DOHH2 (cell line): ENCODE results near the gene OLFML1.

ENCODE experiments used
- H3F3A ChIP-seq: fragments of 200-600 bp; sonication (generic), shearing (Covaris generic); 2 replicates; pipeline ENCODE4 v1.6.0; 2016; ENCODE audit warnings: antibody characterized with exemption, mild to moderate bottlenecking; ENCODE audit not compliant: control insufficient read depth, insufficient read depth
- H3K27ac ChIP-seq: fragments of 200-600 bp; sonication (generic); 2 replicates; pipeline ENCODE4 v1.5.1; 2014; ENCODE audit warnings: low read depth, mild to moderate bottlenecking, low read length, moderate library complexity
- H3K27me3 ChIP-seq: fragments of 200-600 bp; sonication (generic); 2 replicates; pipeline ENCODE4 v1.6.1; 2014; ENCODE audit warnings: mild to moderate bottlenecking, low read length, mixed read lengths; ENCODE audit not compliant: control insufficient read depth
- H3K36me3 ChIP-seq: fragments of 200-600 bp; sonication (generic); 2 replicates; pipeline ENCODE4 v1.6.1; 2014; ENCODE audit warnings: mild to moderate bottlenecking, low read length, moderate library complexity, mixed read lengths; ENCODE audit not compliant: control insufficient read depth
- H3K4me1 ChIP-seq: fragments of 200-600 bp; sonication (generic); 2 replicates; pipeline ENCODE4 v1.6.1; 2014; ENCODE audit warnings: mild to moderate bottlenecking, low read length, mixed read lengths; ENCODE audit not compliant: control insufficient read depth
- H3K4me2 ChIP-seq: fragments of 200-600 bp; sonication (generic); 2 replicates; pipeline ENCODE4 v1.6.0; 2014; ENCODE audit warnings: mild to moderate bottlenecking, low read length, moderate library complexity
- H3K4me3 ChIP-seq: fragments of 200-600 bp; sonication (generic); 2 replicates; pipeline ENCODE4 v1.5.1; 2014; ENCODE audit warnings: mild to moderate bottlenecking, low read length, mixed read lengths
- H3K79me2 ChIP-seq: fragments of 200-600 bp; sonication (generic); 2 replicates; pipeline ENCODE4 v1.6.1; 2014; ENCODE audit warnings: mild to moderate bottlenecking, low read length, mixed read lengths; ENCODE audit not compliant: control insufficient read depth
- H3K9me2 ChIP-seq: fragments of 200-600 bp; sonication (generic); replicated peaks from 2 replicates; pipeline ENCODE4 v1.6.1; 2014; ENCODE audit warnings: mild to moderate bottlenecking, low read length, mixed read lengths; ENCODE audit not compliant: control insufficient read depth
- H3K9me3 ChIP-seq: fragments of 200-600 bp; sonication (generic); 2 replicates; pipeline ENCODE4 v1.6.1; 2014; ENCODE audit warnings: antibody characterized with exemption, low read length, mixed read lengths; ENCODE audit not compliant: control insufficient read depth, insufficient read depth
- H4K20me1 ChIP-seq: fragments of 200-600 bp; sonication (generic); 2 replicates; pipeline ENCODE4 v1.6.0; 2014; ENCODE audit warnings: low read depth, mild to moderate bottlenecking, antibody characterized with exemption, low read length, moderate library complexity; ENCODE audit not compliant: control insufficient read depth, insufficient read depth
- EZH2phosphoT487 ChIP-seq: fragments of 200-600 bp; sonication (generic); IDR thresholded peaks from 2 replicates; pipeline ENCODE4 v1.6.1; 2017; ENCODE audit warnings: borderline replicate concordance, mild to moderate bottlenecking, antibody characterized with exemption, low read length, moderate library complexity, mixed read lengths
- TF ChIP-seq, protein P1 (sequence below): fragments of 200-600 bp; sonication (generic); IDR thresholded peaks from one replicate; pipeline ENCODE4 v1.5.1; 2014; ENCODE audit warnings: antibody characterized with exemption, mild to moderate bottlenecking, low read depth, low read length; ENCODE audit not compliant: poor library complexity, severe bottlenecking

The OLFML1 gene

DNA sequence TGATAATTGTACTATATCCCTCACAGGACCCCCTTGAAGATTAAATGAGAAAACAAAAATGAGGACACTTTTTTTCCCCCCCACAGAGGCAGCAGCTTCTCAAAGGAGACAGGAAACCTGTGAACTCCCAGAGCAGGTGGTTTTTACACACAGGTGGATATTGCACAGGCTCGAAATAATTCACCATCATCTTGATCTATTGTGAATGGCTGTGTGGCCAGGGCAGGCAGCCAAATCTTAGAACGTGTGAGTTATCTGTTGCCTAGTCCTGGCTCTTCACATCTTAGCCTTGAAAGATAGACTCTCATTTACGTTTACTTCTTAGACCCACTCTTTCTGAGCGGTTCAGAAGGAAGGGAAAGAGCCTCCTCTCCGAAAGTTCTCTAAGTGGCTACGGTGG, 52.0 kb downstream of the OLFML1 start:
- Histone ChIP-seq H3K27ac (no peak overlapping the region), H3K36me3 (no peaks in the 10 kb centered on the region; the same call in 1 of the 2 replicates), H3F3A (no peaks in the 10 kb centered on the region), H3K4me1 (peaks cover 22% of the 10 kb centered on the region), H3K4me3 (no peak overlapping the region), H3K79me2 (peaks cover 16% of the 10 kb centered on the region), H4K20me1 (peaks cover 3% of the 10 kb centered on the region; the same call in 1 of the 2 replicates), H3K9me3 (no peaks in the 10 kb centered on the region), H3K27me3 (no peaks in the 10 kb centered on the region), H3K9me2 (no peaks in the 10 kb centered on the region), H3K4me2 (no peak overlapping the region)
- no peak for TF ChIP-seq EZH2phosphoT487
- TF ChIP-seq, protein P1, sequence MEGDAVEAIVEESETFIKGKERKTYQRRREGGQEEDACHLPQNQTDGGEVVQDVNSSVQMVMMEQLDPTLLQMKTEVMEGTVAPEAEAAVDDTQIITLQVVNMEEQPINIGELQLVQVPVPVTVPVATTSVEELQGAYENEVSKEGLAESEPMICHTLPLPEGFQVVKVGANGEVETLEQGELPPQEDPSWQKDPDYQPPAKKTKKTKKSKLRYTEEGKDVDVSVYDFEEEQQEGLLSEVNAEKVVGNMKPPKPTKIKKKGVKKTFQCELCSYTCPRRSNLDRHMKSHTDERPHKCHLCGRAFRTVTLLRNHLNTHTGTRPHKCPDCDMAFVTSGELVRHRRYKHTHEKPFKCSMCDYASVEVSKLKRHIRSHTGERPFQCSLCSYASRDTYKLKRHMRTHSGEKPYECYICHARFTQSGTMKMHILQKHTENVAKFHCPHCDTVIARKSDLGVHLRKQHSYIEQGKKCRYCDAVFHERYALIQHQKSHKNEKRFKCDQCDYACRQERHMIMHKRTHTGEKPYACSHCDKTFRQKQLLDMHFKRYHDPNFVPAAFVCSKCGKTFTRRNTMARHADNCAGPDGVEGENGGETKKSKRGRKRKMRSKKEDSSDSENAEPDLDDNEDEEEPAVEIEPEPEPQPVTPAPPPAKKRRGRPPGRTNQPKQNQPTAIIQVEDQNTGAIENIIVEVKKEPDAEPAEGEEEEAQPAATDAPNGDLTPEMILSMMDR, result no peak

DNA sequence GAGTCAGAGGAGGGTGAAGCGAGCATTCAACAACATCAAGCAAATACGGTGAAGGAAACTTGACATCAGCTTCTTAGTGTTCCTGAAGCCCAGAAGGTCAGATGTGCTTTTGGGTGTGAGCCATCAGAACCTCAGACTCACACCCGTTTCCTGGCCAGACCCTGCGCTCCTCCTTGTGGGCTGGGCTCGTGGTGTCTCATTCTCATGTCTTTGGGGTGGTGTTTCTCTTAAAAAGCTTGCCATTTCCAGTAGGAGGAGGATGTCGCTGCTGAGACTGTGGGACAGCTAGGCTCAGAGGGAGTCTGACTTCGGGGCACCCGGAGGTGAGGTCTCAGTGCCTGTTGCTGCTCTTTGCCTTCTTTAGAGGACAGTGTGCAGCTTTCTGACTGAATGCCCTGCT, 52.7 kb downstream of the OLFML1 start:
- H3K27me3 ChIP-seq, result no peaks in the 10 kb centered on the region
- peaks cover 22% of the 10 kb centered on the region for H3K4me1 ChIP-seq
- H3K36me3 ChIP-seq, result no peaks in the 10 kb centered on the region; the same call in 1 of the 2 replicates
- no peaks in the 10 kb centered on the region for H3K9me3 ChIP-seq
- H3K27ac ChIP-seq, result no peak overlapping the region
- TF ChIP-seq, protein P1, result no peak
- no peak for TF ChIP-seq EZH2phosphoT487
- H3K4me3 ChIP-seq, result no peak overlapping the region
- peaks cover 3% of the 10 kb centered on the region; the same call in 1 of the 2 replicates for H4K20me1 ChIP-seq
- H3F3A ChIP-seq, result no peaks in the 10 kb centered on the region
- H3K4me2 ChIP-seq, result no peak overlapping the region
- H3K79me2 ChIP-seq, result peaks cover 15% of the 10 kb centered on the region
- no peaks in the 10 kb centered on the region for H3K9me2 ChIP-seq

DNA sequence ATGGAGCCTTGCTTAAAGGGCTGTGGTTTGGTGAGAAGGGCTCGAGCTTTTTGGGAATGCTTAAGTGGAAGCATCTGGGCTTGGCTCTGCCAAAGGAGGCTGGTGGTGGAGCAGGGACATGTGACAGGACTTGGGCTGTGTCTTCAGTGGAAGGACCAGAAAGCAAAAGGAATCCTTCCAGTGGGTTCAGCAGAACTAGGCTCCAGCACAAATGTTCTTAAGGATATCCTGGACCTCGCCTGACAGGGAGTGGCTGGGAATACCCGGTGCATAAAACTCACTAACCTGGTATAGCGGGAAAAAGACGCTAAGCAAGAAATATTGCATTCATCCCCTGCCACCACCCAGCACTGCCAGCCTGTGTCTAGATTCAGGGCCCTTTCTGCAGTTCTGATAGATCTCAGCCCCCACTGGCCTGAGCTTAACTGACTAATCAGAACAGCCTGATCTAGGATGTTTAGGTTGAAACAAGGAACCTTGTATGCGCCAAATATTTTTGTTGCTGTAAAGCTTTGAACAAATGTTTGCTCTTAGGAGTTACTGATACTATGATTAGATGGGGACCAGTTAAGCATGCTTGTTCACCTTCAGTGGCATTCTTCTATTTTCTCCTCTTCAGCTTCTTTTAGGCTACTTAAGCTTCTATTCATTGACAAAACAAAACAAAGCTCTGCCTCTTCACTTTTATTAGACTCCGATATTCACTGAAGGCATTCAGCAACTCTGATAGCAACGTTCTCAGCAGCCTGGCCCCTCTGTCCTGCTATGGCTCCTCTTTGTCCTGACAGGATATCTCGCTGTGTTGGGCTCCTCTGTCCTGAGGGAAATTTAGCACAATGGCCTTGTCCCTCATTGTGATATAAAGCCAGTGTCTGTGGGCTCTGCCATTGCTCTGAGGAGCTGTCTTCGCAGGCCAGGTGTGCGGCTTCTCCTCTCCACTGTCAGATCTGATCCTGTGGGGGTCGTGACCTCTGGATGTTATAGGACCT, 53.5 kb downstream of the OLFML1 start:
- Histone ChIP-seq H3K36me3 (no peaks in the 10 kb centered on the region; the same call in 1 of the 2 replicates), H3K9me2 (no peaks in the 10 kb centered on the region), H4K20me1 (peaks cover 3% of the 10 kb centered on the region; the same call in 1 of the 2 replicates), H3K79me2 (peaks cover 15% of the 10 kb centered on the region), H3F3A (no peaks in the 10 kb centered on the region), H3K27ac (no peak overlapping the region), H3K4me1 (peaks cover 14% of the 10 kb centered on the region), H3K9me3 (no peaks in the 10 kb centered on the region), H3K4me2 (no peak overlapping the region), H3K4me3 (no peak overlapping the region), H3K27me3 (no peaks in the 10 kb centered on the region)
- TF ChIP-seq, protein P1, result no peak
- TF ChIP-seq EZH2phosphoT487, result no peak
